HG02870 (cell line): ENCODE data around the gene DPAGT1.
A peak's percentile ranks its signal among the peaks of the same experiment; 100 is the strongest.

Experiments used
- ATAC-seq: cut with Tn5 transposase; IDR thresholded peaks from one replicate; pipeline ENCODE4 v1.9.1; 2021; ENCODE audit warnings: mild to moderate bottlenecking, moderate library complexity; ENCODE audit not compliant: unreplicated experiment

Gene DPAGT1

DNA sequence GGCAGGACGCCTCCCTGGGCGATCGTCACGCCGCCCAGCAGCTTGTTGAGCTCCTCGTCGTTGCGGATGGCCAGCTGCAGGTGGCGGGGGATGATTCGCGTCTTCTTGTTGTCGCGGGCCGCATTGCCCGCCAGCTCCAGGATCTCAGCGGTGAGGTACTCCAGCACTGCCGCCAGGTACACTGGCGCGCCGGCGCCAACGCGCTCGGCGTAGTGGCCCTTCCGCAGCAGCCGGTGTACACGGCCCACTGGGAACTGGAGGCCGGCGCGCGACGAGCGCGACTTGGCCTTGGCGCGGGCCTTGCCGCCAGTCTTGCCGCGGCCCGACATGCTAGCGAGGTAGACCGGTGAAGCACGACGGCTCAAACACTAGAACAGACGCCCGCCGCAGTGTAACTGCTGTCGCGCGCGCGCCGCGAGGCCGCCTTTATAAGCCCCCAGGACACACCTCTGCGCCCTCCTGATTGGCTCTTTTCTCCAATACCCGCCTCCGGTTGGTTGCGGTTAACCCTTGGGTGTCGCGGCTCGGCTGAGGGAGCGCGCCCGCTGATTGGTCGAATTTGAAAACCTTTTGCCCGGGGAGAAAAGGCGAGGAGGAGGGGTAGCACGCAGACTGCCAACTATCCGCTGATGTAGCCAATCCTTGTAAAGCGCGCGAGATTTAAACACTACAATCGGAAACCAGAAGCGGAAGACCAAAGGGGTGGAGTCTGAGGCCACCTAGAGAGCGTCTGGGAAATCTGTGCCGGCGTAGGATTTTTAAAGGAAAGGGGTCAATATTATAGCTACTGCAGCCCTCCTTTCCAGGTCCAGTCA is 6.4 kb downstream of the DPAGT1 start:
- peak; percentile 80 for ATAC-seq

DNA sequence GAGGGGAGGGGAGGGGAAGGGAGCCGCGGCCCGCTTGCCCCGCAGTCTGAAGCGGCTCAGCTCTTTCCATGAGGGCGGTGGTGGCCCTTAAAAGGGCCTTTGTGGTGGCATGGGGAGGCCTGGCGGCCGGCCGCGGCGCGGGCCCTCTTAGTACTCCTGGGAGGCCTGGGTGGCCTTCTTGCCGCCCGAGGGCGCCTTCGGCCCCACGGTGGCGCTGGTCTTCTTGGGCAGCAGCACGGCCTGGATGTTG is 6.9 kb downstream of the DPAGT1 start:
- peak; percentile 33 for ATAC-seq

DNA sequence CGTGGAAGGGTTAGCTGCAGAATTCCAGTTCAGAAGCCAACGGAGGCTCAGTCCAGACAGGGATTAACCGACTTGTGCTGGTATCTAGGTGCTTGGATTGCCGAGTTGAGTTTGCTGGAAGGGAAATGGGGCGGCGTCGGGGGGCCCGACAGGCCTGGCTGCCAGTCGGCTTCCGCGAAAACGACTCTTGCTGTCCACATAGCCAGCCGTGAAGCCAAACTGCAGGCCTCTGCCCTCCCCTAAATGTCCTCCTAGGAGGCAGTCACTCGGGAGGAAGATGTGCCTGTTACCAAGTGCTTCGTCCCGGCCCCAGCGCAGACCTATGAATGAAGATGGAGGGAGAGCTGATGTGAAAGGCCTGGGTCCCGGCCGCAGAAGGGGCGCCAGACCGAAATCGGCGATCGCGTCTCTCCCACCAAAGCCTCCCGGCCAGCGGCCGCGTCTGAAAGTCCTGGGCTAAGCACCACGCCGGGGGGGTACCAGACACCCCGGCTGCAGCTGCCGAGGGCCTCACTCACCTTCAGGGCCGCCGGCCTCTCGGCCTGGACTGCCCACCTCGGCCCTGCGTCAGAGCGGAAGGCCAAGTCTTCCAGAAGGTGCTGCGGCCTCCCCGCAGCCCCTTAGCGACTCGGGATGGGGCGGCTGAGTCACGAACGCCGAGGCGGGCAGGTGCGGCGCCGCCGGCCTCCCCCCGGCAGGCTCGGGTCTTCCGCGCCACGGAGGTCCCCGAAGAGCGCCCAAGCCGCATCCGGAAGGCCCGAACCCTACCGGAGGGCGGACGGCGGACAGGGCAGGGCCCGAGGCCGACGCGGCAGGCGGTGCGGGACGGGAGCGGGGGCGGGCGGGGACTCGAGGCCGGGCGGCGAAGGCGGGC is 7.5 kb downstream of the DPAGT1 start:
- ATAC-seq: peak; percentile 5

DNA sequence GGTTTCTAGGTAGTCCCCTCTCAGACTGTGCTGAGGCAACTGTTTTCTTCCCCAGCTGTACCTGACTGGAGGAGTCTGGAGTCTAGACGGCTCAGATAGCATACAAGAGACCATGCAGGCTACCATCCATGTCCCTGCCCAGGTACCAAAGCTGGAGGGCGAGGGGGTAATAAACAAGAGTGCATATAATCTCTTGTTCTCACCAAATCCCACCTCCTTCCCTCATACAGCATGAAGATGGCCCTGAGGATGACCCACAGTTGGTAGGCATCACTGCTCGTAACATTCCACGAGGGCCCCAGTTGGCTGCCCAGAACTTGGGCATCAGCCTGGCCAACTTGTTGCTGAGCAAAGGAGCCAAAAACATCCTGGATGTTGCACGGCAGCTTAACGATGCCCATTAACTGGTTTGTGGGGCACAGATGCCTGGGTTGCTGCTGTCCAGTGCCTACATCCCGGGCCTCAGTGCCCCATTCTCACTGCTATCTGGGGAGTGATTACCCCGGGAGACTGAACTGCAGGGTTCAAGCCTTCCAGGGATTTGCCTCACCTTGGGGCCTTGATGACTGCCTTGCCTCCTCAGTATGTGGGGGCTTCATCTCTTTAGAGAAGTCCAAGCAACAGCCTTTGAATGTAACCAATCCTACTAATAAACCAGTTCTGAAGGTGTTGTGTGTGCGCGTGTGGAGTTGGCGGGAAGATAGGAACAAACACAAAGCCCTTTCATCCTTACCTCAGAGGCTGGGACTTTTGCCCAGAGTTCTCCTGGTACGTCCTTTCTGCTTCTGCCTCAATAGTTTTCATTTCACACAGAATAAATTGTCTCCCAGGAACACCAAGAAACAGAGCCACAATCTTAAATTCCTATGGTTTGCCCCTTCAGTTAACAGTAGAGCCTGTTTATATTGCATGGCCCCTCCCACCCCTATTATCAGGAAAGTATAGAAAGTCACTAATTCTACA is 8.5 kb downstream of the DPAGT1 start:
- ATAC-seq: no peak

DNA sequence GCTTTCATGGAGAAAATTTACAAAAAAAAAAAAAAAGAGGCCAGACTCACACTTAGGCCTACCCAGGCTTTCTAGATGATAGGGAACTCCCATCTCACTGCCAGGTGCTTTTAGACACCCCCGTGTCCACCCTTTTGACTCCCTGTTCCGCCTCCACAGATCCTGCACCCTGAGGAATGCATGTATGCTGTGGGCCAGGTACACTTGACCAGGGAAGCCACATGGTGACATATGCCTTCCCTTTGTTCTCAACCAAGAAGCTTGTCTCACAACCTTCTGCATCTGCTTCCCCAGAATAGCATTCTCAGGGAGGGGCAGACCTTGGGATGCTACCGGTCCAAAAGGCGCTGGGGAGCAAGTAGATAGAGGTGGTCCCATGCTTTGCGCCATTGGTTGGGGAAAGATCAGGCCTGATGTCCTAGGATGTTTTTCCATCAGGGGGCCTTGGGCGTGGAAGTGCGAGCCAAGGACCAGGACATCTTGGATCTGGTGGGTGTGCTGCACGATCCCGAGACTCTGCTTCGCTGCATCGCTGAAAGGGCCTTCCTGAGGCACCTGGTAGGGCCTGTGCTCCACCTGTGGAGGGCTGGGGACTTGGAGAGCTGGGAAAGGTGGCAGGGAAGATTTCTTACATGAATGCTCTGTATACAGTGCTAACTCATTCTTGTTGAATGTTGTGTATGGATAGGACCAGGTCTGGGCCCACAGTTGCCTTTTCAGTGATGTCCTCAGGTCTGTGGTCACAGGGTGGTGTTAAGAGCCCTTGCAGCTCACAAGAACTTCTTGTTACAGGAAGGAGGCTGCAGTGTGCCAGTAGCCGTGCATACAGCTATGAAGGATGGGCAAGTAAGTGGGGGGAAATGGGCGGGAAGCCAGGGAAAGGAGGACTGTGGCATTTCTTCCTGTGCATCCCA is 9.4 kb downstream of the DPAGT1 start:
- ATAC-seq: no peak

DNA sequence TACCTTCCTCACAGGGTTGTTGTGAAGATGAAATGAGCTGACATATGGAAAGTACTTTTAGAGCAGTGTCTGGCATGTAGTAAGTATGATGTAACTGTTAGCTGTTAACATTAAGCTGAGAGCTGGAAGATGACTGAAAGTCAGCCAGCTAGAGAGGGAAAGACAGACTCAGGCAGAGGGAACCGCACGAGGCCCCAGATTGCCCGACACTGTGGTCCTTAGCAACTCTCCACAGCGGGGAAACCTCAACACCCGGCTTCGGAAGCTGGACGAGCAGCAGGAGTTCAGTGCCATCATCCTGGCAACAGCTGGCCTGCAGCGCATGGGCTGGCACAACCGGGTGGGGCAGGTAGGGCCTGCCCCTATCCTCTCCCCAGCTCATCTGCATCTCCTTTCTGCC is 10.5 kb downstream of the DPAGT1 start:
- no peak for ATAC-seq

DNA sequence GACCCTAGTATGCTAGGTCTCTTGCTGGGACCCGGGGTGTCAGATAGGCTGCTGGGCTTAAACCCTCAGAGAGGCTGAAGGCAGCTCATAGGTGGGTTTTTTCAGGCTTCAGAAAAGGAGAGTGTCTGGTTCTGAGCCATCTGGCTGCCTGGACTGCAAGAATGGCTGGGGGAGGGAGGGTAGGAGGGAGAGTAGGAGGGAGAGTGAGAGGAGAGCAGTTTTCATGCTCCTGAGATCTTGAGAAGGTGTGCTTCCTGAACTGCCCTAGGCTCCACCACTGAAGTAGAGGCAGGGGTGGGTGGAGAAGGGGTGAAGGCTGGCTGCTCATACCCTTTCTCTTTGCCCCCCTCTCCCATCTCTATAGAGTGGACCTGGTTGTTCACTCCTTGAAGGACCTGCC is 12.3 kb downstream of the DPAGT1 start:
- no peak for ATAC-seq

DNA sequence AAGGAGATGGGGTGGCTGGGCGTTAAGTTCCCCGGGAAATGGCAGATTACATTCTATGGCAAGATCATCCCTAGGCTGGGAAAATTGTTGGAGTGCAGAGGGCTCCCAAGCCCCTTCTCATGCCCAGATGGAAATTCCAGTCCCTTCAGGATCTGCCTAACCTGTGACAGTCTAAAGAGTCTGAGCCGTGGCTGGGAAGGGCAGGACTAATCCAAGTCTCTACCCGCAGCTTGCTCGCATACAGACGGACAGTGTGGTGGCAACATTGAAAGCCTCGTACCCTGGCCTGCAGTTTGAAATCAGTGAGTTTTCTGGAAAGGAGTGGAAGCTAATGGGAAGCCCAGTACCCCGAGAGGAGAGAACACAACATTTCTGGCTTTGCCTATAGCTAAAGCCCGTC is 13.2 kb downstream of the DPAGT1 start:
- ATAC-seq: no peak

DNA sequence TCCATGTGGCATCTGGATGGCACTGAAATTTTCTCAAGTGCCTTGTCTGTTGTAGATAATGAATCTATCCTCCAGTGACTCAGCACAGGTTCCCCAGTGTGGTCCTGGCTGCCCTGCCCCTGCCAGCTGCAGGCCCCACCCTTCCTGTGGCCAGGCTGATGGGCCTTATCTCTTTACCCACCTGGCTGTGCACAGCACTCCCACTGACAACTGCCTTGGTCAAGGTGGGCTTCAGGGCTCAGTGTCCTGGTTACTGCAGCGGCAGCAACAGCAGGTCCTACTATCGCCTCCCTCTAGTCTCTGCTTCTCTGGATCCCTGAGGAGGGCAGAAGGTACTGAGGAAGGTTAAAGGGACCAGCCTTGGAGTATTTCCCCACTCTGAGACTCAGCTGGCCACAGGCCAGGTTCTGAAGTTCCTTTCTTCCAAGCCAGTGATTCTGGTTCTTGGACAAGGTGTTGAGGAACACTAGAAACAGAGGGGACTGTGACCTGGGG is 13.9 kb downstream of the DPAGT1 start:
- no peak for ATAC-seq

DNA sequence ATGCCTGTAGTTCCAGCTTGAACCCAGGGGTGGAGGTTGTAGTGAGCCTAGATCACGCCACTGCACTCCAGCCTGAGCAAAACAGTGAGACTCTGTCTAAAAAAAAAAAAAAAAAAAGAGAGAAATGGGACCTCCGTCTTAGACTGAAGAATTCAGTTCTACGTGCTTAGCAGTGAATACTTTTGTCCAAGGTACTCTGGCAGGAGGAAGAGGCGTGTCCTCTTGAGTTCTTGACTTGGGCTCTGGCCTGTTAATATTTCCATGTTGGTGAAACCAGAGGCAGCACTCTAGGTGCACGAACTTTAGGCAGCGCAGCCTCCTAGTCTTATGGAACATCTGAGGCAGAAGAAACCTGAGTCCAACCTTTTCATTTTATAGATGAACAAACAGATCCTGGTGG is 14.5 kb downstream of the DPAGT1 start:
- no peak for ATAC-seq

DNA sequence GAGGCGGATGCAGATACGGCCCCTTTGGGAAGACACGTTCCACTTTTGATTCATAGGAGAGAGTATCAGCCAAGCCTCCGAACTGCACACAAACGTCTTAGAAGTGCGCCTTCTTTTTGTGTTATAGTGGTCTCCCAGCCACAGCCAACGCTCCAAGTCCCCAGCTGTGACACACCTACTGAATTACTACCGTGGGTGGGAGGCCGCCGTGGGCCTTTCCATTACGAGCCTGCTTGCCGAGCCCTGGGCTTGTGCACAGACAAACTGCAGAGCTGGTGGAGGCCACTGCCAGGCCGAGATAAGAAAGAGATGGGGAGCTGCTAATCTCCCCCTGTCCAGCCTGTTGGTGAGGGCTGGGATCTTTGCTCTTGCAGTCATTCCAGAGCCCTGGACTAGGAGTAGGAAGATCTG is 16.2 kb downstream of the DPAGT1 start:
- ATAC-seq: peak; percentile 8

DNA sequence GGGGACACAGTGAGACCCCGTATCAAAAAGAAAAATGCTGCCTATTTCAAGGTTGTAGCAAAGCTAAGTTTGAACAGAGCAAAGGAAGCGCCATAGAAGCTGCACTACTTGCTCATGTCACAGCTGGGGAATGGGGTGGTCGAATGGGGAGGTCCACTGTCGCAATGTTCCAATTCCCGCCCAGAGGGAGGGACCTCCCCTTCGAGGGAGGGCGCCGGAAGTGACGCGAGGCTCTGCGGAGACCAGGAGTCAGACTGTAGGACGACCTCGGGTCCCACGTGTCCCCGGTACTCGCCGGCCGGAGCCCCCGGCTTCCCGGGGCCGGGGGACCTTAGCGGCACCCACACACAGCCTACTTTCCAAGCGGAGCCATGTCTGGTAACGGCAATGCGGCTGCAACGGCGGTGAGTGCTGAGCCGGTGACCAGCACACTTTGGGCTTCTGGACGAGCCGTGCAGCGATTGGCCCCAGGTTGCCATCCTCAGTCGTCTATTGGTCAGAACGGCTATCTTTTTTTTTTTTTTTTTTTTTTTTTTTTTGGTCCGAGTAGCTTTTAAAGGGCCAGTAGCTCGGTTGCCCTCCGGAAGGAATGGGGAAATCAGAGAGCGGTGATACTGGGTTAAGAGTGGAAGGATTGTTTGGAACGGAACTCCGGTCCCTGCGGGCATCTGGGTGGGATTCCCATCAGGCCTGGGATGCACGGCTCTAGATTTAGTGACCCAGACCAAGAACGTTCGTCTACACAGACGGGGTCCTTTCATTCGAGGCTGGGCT is 16.8 kb downstream of the DPAGT1 start, which contains the start of gene HMBS:
HMBS (plus strand) TSS at position 219 of the 774 bp plus-strand sequence; CDS start at position 372, 153 bp downstream.
- ATAC-seq: peak; percentile 86

DNA sequence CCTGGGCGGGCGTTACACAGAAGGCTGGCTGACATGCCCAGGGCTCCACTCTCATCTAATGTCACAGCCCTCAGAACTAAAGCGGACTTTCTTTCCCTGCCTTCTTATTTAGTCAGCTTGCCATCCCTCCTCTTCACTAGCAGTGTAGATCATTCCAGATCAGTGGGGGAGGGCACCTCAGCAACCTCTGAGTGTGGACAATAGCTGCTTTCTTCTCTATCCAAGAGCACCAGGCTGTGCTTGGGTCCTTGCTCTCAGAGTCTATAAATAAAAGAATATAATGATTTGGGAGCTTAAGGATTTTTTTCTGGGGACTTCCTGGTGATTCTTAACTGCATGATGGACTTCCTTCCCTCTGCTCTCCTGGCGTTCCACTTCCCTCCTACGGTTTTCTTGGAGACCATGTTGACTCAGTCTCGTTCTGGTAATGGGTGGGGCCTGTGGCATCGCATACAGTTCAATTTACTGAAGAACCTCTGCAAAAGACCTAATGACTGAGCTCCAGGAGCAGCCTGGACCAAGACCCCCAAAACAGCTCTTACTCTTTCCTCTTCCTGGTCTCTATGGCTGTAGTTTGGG is 19.9 kb downstream of the DPAGT1 start:
- ATAC-seq: no peak

DNA sequence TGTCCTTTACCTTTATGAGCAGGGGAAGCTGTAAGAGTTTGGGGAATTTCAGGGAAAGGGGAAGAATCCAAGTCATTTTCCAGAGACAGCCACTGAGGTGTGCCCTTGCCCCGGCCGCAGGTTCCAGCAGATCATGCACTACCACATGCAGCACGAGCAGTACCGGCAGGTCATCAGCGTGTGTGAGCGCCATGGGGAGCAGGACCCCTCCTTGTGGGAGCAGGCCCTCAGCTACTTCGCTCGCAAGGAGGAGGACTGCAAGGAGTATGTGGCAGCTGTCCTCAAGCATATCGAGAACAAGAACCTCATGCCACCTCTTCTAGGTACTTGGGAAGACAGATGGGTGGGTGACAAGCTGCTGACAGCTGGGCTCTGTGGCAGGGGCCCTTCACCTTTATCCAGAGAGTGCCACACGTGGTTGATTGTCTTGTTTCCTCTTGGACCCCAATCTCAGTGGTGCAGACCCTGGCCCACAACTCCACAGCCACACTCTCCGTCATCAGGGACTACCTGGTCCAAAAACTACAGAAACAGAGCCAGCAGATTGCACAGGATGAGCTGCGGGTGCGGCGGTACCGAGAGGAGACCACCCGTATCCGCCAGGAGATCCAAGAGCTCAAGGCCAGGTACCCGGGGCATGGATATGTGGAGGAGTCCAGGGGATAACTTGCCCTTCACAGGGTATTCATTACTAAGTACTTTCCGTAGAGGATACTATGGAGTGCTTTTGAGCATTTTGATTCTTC is 22.8 kb downstream of the DPAGT1 start:
- ATAC-seq: no peak

DNA sequence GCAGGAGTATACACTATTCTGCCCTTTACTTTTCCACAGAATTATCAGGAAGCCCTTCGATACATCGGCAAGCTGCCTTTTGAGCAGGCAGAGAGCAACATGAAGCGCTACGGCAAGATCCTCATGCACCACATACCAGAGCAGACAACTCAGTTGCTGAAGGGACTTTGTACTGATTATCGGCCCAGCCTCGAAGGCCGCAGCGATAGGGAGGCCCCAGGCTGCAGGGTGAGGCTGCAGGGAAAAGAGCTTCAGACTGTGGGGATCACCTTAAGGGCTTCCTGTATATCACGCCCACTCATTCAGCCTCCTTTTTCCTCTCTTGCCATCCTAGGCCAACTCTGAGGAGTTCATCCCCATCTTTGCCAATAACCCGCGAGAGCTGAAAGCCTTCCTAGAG is 23.8 kb downstream of the DPAGT1 start:
- no peak for ATAC-seq

DNA sequence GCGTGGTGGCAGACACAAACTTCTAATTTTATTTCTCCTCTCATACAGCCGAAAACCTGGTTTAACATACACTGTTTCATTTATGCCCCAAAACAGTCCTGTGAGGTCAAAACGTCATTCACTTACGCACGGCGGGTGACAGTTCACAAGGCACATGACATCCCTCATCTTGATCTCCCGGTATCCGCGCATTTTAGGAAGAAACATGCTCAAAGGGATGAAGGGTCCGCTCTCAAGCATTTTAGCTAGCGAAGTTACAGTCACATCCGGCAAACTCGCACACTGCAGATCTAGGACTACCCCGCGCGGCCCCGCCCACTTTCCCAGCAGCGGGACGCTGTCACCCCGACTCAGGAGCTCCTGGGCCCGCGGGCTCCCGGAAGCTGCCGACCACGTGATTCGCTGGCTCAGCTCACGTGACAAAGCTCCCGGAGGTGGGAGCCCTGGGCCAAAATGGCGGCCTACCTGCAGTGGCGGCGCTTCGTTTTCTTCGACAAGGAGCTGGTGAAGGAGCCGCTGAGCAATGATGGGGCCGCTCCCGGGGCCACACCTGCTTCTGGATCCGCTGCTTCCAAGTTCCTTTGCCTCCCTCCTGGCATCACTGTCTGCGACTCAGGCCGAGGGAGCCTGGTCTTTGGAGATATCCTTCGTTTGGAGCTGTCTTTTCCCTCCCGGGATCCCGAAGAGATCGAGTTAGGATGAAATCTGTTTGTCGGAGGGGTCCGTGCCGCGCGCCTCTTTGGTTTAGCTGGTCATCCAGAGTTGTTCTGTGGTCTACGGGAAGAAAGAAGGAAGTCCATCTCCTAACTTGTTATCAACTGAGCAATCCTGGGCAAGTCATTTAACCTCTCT is 34.1 kb downstream of the DPAGT1 start, which contains the start of gene VPS11:
VPS11 (plus strand) TSS at position 448 of the 852 bp plus-strand sequence; CDS start at position 454, 6 bp downstream.
- peak; percentile 92 for ATAC-seq

DNA sequence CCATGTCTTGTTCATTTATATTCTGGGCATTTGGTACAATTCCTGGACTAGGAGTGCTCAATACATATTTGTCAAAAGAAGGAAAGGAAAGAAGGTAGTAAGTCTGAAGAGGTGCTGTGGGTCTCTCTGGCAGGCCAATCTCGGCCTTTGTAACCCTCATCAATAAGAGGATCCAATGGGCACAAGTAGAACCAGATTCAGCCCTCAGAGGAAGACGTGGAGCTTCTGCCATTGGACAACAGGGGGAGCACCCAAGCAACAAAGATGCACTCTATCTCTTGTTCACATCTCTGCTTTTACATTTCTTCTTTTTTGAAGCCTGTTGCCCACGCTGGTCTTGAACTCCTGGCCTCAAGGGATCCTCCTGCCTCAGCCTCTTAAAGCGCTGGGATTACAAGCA is 36.3 kb downstream of the DPAGT1 start:
- ATAC-seq: no peak
